ENCODE results near the gene TMEM266.

The TMEM266 gene

GRCh38 chr15:76065793-76066192 lies 6.0 kb downstream of the TMEM266 start:
- DNase-seq (ENCODE audit: low read depth in 3 of 3, low spot score in 1 of 3), result no peak

DNA sequence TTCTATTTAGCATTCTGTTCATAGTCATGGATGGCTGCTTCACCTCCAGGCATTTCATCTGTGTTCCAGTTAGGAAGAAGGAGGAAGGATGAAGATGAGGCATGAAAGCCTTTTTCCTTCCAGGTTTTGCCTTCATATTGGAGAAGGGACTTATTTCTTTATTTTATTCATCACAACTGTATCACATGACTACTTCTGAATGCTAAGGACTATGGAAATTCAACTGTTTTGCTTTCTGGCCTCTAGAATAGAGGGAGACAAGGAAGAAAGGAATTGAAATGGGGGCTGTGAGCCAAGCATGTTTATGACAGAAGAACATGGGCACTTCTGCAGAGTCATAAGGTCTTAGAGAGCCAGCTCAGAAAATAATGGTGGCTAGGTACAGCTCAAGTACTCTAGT lies 10.4 kb downstream of the TMEM266 start:
- DNase-seq (ENCODE audit: low read depth in 3 of 3, low spot score in 1 of 3), result no peak

DNA sequence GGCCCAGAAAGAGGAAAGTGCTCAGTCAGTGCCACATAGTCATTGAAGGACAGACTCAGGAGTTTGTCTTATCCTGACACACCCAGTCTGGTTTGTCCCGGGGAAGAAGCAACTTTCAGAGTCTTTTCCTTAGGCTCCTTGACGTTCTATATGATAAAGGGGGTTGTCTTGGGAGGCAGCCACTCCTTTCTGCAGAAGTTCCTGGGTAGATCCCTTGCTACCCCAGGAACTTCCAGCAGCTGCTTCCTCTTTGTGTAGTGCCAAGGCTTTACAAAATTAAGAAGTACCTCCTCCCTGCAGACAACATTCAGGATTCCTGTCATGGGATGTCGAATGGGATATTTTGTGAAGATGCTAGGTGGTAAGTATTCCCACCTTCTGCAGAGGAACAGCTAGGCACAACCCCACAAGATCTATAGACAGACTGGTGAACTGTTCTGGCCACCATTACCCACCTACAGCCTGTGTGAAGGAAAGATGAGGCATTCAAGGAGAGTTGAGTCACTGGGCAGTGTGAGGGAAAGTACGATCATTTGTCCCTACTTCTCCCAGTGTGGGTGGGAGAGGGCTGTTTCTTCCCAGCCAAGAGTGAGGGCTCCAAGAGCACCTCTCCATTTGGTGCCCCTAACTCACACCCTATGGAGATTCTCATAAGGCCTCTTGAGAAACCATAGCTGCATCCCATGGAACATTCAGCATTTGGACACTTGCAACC lies 11.3 kb downstream of the TMEM266 start:
- no peak for DNase-seq (ENCODE audit: low read depth in 3 of 3, low spot score in 1 of 3)

DNA sequence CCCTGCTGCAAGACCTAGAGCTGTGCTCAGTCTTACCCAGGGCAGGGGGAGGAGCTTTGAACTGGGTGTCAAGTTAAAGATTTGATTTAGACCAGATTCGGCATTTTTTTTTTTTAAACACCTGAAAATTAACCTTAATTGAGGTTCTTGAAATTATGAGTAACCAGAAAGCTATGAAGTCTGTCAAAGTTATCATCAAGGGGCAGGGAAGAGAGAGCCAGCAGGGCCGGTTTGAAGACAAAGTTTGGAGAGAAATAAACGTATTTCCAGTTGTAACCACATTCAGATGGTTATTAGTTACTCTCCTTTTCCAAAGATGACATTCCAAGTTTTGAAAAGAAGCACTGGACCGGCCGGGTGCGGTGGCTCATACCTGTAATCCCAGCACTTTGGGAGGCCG lies 12.0 kb downstream of the TMEM266 start:
- no peak for DNase-seq (ENCODE audit: low read depth in 3 of 3, low spot score in 1 of 3)

DNA sequence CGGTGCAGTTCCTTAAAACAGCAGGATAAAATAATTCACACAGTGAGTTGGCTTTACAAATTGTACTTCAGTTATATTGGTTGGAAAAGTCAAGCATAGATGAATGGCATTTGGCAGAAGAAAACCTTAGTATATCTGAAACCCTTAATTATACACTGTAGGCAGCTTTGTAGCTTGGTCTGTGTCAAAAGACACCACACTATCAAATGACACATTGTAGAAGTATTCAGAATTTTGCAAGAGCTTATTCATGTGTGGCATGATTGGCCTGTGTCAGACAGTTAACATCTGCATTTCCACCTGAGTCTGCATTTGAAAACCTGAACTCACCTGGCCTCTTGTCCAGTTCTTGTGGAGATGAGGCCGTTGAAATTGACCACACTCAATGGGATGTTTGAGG lies 13.8 kb downstream of the TMEM266 start:
- DNase-seq (ENCODE audit: low read depth in 3 of 3, low spot score in 1 of 3), result no peak

DNA sequence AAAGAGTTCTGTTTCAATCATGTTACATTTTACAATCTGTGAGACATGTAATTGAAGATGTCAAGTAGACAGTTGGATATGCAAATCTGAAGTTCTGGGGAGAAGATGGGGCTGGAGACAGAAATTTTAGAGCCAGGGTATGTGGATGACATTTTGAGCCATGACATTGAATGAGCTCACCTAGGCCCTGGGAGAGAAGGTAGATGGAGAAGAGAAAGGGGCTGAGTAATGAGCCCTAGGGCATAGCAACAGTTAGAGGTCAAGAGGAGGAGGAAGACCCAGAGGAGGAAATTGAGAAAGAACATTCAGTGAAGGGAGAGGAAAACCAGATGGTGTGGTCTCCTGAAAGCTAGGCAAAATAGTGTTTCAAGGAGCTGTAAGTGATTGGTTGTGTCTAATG lies 15.3 kb downstream of the TMEM266 start:
- DNase-seq (ENCODE audit: low read depth in 3 of 3, low spot score in 1 of 3), result no peak

DNA sequence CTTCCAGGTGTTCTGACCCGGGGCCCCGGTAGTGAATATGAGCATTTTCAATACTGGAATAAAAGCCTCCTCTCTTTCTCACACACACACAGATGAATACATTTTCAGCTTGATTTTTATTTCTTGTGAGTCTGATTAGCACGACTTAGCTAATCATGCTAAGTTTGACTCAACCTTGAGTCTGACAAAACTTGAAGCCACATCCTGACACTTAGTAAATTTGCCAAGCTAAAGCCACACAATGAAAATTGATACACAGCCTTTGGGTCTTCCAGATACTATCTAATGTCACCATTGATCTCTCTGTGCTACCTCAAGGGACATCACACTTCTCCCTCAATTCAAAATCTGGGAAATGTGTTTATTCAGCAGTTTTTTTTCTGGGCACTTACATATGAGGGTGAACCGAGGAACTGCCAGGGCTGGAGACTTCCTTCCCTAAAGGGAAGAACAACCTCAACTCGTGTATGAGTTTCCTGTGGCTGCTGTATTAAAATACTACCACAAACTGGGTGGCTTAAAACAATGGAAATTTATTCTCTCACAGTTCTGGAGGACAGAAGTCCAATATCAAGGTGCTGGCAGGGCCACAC lies 18.6 kb downstream of the TMEM266 start:
- no peak for DNase-seq (ENCODE audit: low read depth in 3 of 3, low spot score in 1 of 3)

- DNase-seq (ENCODE audit: low read depth in 3 of 3, low spot score in 1 of 3), result no peak
Measured at GRCh38 chr15:76084256-76084655, 24.5 kb downstream of the TMEM266 start.

DNA sequence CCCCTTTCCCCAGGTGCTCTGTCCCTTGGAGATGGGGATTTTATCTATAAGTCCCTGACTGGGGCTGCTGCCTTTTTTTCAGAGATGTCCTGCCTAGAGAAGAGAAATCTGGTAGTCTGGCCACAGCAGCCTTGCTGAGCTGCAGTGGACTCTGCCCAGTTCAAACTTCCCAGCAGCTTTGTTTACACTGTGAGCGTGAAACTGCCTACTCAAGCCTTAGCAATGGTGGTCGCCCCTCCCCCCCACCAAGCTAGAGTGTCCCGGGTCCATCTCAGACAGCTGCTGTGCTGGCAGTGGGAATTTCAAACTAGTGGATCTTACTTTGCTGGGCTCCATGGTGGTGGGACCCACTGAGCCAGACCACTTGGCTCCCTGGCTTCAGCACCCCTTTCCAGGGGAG lies 38.9 kb downstream of the TMEM266 start:
- no peak for DNase-seq (ENCODE audit: low read depth in 3 of 3, low spot score in 1 of 3)

DNA sequence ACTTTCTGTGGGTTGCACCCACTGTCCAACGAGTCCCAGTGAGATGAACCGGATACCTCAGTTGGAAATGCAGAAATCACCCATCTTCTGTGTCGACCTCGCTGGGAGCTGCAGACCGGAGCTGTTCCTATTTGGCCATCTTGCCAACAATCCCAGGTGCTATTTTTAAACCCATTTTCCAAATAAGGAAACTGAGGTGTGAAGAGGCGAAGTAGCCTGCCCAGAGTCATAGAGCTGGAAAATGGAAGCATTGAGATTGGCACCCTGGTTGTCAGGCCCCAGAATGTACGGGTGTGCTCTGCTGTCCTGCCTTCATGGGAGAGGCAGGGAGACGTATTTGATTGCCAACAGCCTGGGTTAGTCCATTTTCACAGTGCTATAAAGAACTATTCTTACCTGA lies 39.6 kb downstream of the TMEM266 start:
- no peak for DNase-seq (ENCODE audit: low read depth in 3 of 3, low spot score in 1 of 3)

DNA sequence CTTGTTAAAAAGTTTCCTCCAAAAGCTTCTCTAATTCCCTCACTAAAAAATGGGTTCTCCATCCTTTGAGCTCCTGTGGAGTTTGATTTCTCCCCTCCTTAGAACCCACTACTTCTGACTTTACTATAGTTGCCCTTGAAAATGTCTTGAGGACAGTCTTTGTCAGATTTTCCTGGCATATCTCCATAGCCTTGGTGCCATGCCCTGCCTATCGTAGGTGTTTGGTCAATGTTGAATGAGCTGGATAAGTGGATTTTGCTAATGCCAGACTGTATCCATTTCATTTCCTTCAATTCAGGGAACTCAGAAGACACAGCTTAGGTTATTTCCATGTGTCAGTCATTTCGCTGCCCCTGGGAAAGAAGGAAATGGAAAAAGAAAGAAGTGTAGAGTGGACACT lies 40.6 kb downstream of the TMEM266 start:
- no peak for DNase-seq (ENCODE audit: low read depth in 3 of 3, low spot score in 1 of 3)

DNA sequence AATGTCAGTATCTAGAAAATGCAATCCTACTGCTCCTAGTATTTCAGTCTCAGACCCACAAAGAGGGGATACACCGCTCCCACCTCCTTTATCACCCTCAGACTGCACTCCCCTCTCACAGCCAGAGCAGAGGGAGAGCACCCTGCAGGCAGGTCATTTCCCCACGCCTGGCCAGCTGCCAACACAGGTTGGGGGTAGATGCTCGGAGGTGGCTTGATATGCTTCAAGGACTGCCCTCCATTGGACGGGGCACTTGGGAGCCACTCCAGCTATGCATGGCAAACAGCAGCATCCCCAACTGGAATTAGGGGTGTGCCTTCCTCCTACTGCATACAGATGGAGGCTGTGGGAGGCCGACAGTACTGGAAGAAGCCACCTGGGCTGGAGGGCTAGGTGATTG lies 41.9 kb downstream of the TMEM266 start:
- DNase-seq (ENCODE audit: low read depth in 3 of 3, low spot score in 1 of 3), result no peak

DNA sequence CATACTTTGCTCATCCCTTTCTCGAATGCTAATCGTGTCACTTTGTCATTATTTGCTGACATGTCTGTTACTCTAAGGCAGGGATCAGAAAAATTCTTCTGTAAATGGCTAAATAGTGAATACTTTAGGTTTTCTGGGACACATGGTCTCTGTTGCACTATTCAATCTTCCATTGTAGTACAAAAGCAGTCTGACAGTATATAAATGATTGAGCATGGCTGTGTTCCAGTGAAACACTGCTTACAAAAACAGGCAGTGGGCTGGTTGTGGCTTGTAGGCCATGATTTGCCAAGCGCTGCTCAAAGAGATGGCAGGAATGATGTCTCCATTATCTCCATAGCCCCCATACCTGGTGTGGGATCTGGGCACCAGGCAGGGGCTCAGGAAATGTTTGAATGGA lies 45.6 kb downstream of the TMEM266 start:
- DNase-seq (ENCODE audit: low read depth in 3 of 3, low spot score in 1 of 3), result no peak

- DNase-seq (ENCODE audit: low read depth in 3 of 3, low spot score in 1 of 3), result no peak
Measured at GRCh38 chr15:76105911-76106310, 46.1 kb downstream of the TMEM266 start.

DNA sequence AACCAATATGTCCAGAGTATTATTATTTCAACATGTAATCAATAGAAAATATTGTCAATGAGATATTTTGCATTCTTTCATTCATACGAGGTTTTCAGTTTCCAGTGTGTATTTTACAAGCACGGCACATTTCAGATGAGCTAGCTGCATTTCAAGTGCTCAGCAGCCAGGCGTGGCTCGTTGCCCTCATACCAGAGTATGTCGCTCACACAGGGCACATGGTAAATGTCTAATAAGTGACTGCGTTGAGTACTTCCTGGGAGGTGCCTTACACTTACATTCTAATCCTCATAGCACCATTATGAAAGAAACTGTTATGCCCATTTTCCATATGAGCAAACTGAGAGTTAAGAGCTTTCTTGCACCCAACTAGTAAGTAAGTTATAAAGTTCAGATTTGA lies 47.4 kb downstream of the TMEM266 start:
- DNase-seq (ENCODE audit: low read depth in 3 of 3, low spot score in 1 of 3), result no peak

DNA sequence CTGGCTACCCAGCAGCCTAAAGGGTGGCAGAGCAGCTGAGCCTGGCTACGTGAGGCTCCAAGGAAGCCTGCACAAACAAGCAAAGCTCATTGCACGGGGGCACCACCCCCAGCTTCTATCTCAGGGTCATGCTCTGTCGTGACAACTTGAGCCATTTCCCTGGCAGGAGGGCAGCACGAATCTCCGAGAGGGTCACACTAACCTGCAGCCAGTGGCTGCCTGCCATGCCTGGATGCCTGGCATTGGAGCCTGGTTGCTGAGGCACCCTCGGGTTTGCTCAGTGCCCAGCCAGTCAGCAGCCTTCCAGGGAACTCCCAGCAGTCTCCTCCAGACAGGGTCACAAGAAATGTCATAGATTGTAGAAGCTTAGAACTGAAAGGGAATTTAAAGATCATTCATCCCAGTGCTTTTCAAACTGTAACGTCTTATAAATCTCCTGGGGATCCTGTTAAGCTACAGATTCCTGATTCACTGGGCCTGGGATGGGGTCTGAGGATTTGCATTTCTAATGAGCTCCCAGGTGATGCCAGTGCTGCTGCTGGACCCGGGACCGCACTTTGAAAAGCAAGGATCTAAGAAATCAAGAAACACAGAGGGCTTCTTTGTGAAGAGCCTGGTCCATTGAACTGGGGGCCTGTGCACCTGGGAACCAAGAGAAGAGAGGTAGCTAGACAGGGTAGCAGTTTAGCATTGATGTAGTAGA lies 48.4 kb downstream of the TMEM266 start:
- DNase-seq (ENCODE audit: low read depth in 3 of 3, low spot score in 1 of 3), result no peak

DNA sequence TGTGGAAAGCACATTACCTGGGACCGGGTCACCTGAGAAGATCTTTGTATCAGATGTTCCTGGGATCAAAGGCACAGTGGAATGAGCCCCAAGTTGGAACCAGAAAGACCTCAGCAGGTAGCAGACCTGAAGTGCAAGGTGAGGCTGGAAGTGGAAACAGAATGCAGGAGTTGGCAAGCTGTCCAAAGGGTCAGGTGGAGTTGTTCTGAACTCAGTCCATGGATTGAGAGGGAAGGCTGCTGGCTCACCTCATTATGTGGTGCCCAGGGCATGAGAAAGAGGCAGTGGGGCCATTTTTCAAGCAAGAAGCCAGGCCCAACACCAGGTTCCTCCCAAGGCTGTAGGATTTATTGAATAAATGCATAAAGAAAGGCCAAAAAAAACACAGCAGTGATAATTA lies 49.3 kb downstream of the TMEM266 start:
- no peak for DNase-seq (ENCODE audit: low read depth in 3 of 3, low spot score in 1 of 3)

DNA sequence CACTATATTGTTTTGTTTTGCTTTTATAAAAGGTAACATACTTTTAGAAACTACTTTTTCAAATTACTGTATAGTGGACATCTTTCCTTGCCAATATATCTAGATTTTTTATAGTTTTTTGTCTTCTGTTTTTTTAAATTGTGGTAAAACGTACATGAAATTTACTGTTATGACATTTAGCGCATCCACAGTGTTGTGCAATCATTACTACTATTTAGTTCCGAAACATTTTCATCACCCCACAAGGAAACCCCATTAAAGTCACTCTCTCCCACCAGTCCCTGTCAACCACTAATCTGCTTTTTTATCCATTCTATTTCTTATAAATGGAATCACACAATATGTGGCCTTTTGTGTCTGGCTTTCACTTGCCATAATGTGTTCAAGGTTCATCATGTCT lies 54.8 kb downstream of the TMEM266 start:
- DNase-seq (ENCODE audit: low read depth in 3 of 3, low spot score in 1 of 3), result no peak

- DNase-seq (ENCODE audit: low read depth in 3 of 3, low spot score in 1 of 3), result no peak
Measured at GRCh38 chr15:76116138-76116885, 56.5 kb downstream of the TMEM266 start.

GRCh38 chr15:76117181-76117580 lies 57.4 kb downstream of the TMEM266 start:
- DNase-seq (ENCODE audit: low read depth in 3 of 3, low spot score in 1 of 3), result no peak

- no peak for DNase-seq (ENCODE audit: low read depth in 3 of 3, low spot score in 1 of 3)
Measured at GRCh38 chr15:76118767-76119166, 59.0 kb downstream of the TMEM266 start.

GRCh38 chr15:76123031-76123430 lies 63.2 kb downstream of the TMEM266 start:
- no peak for DNase-seq (ENCODE audit: low read depth in 3 of 3, low spot score in 1 of 3)
